ENCODE data around the gene SIM1.

The SIM1 gene

DNA sequence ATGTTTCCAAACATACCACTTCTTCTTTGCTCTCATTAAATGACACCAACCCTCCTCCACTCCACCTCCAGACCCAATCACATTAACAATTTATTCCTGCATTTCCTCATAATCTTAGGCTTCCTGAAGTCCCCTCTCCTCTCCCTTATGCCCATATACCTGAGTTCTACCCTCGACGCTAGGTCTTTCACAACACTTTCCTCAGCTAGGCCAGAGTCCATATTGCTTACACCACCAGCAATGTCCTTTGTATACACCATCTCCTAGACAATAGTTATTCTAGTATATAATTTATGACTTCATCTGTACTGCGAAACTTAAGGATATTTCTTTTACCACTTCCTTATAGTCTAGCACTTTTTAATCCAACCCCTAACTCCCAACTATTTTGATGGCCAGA lies 47.7 kb downstream of the SIM1 start:
- Histone ChIP-seq H3K9ac (ENCODE audit: low read length) (no peak overlapping the region), H3K27ac (ENCODE audit: low read depth, low read length, poor library complexity, severe bottlenecking) (no peak overlapping the region), H3K4me1 (ENCODE audit: insufficient read depth, low read length, severe bottlenecking) (no peaks in the 10 kb centered on the region), H3K27me3 (ENCODE audit: insufficient read depth, low read length) (no peaks in the 10 kb centered on the region), H3K4me3 (ENCODE audit: low read depth, low read length, poor library complexity, severe bottlenecking) (no peak overlapping the region), H3K4me2 (ENCODE audit: low read length) (no peak overlapping the region), H3K79me2 (ENCODE audit: insufficient read depth, low read length) (no peaks in the 10 kb centered on the region), H3K36me3 (ENCODE audit: insufficient read depth, low read length) (no peaks in the 10 kb centered on the region), H4K20me1 (ENCODE audit: insufficient read depth, low read length) (no peaks in the 10 kb centered on the region), H2AFZ (ENCODE audit: low read length) (no peak overlapping the region), H3K9me2 (ENCODE audit: low read depth, low read length) (no peaks in the 10 kb centered on the region), H3F3A (ENCODE audit: insufficient read depth, low read length) (no peaks in the 10 kb centered on the region), H3K9me3 (ENCODE audit: low read length) (no peaks in the 10 kb centered on the region)
- TF ChIP-seq CTCF (IDR thresholded peaks at IDR 0.05; ENCODE audit: low read length) (no peak), EZH2 (IDR thresholded peaks at IDR 0.05; ENCODE audit: borderline replicate concordance, low read length) (no peak)

DNA sequence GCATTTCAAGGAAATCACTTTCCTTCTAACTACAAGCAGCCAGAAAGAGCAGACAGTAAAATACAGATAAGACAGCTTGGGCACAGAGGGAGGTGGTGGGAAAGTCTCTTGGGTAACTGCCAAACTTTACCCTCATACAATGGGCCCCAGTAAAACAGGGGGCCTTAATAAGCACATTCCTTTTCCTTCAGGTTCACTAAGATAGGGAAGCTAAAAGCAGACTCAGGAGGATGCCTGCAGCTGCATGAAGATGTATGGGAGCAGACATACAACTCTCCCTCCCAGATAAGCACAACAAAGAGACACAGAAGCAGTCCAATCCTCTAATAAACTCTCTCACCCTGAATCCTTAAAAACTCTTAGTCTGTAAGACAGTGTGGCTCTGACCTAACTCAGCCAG lies 49.0 kb downstream of the SIM1 start:
- H3F3A ChIP-seq (ENCODE audit: insufficient read depth, low read length), result no peaks in the 10 kb centered on the region
- H3K4me3 ChIP-seq (ENCODE audit: low read depth, low read length, poor library complexity, severe bottlenecking), result no peak overlapping the region
- H2AFZ ChIP-seq (ENCODE audit: low read length), result no peak overlapping the region
- TF ChIP-seq CTCF (IDR thresholded peaks at IDR 0.05; ENCODE audit: low read length) (no peak), EZH2 (IDR thresholded peaks at IDR 0.05; ENCODE audit: borderline replicate concordance, low read length) (no peak)
- no peaks in the 10 kb centered on the region for H3K9me2 ChIP-seq (ENCODE audit: low read depth, low read length)
- no peaks in the 10 kb centered on the region for H3K9me3 ChIP-seq (ENCODE audit: low read length)
- no peaks in the 10 kb centered on the region for H3K36me3 ChIP-seq (ENCODE audit: insufficient read depth, low read length)
- no peaks in the 10 kb centered on the region for H3K79me2 ChIP-seq (ENCODE audit: insufficient read depth, low read length)
- no peaks in the 10 kb centered on the region for H3K4me1 ChIP-seq (ENCODE audit: insufficient read depth, low read length, severe bottlenecking)
- H3K27me3 ChIP-seq (ENCODE audit: insufficient read depth, low read length), result no peaks in the 10 kb centered on the region
- no peaks in the 10 kb centered on the region for H4K20me1 ChIP-seq (ENCODE audit: insufficient read depth, low read length)
- H3K27ac ChIP-seq (ENCODE audit: low read depth, low read length, poor library complexity, severe bottlenecking), result no peak overlapping the region
- H3K9ac ChIP-seq (ENCODE audit: low read length), result no peak overlapping the region
- H3K4me2 ChIP-seq (ENCODE audit: low read length), result no peak overlapping the region

- no peak for TF ChIP-seq EZH2 (IDR thresholded peaks at IDR 0.05; ENCODE audit: borderline replicate concordance, low read length)
- TF ChIP-seq CTCF (IDR thresholded peaks at IDR 0.05; ENCODE audit: low read length), result no peak
- Histone ChIP-seq H4K20me1 (ENCODE audit: insufficient read depth, low read length) (no peaks in the 10 kb centered on the region), H3K9me2 (ENCODE audit: low read depth, low read length) (no peaks in the 10 kb centered on the region), H3K27ac (ENCODE audit: low read depth, low read length, poor library complexity, severe bottlenecking) (no peak overlapping the region), H3K4me2 (ENCODE audit: low read length) (no peak overlapping the region), H3K4me1 (ENCODE audit: insufficient read depth, low read length, severe bottlenecking) (no peaks in the 10 kb centered on the region), H3F3A (ENCODE audit: insufficient read depth, low read length) (no peaks in the 10 kb centered on the region), H3K27me3 (ENCODE audit: insufficient read depth, low read length) (no peaks in the 10 kb centered on the region), H3K9me3 (ENCODE audit: low read length) (no peaks in the 10 kb centered on the region), H3K9ac (ENCODE audit: low read length) (no peak overlapping the region), H3K4me3 (ENCODE audit: low read depth, low read length, poor library complexity, severe bottlenecking) (no peak overlapping the region), H3K36me3 (ENCODE audit: insufficient read depth, low read length) (no peaks in the 10 kb centered on the region), H3K79me2 (ENCODE audit: insufficient read depth, low read length) (no peaks in the 10 kb centered on the region), H2AFZ (ENCODE audit: low read length) (no peak overlapping the region; the same call in 1 of the 2 replicates)
These were observed 51.8 kb downstream of the SIM1 start for GRCh38 chr6:100412872-100413271.

All from OCI-LY1 (cell line).